ENCODE results near the gene OXT.

OXT gene

DNA sequence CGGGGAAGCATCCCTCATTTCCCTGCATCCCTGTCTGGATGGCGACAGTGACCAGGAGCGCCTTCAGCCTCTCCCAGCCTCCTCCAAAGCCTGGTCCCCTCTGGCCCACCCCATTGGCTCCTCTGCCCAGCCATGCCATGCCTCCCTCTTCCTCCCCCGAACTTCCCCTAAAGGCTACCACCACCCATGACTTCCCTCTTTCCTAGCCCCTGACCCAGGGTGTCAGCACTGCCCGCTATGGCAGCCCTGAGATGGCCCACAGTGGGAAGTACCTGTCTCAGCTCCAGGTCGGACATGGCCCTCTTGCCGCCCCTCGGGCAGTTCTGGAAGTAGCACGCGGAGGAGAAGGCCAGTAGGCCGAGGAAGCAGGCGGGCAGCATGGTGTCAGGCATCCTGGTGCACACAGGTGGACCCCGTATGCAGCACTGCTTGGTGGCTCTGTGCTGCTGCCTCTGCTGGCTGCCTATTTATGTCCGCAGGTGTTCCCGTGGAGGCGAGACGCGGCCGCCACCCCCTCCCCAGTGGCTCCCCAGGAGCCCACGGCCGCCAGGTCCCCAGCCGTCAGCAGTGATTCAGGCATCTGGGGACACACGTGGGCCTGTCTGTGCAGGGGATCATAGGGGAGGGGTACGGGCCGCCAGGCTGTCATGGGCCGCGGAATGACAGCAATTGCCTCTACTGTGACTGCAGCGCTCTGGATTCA is 13.0 kb downstream of the OXT start, which contains the start of gene AVP:
Gene AVP, minus strand, starts transcription at position 442 of the 703 bp plus-strand sequence. Its CDS starts 50 bp downstream, at position 392.
- no peak for DNase-seq (ENCODE audit: low spot score)

DNA sequence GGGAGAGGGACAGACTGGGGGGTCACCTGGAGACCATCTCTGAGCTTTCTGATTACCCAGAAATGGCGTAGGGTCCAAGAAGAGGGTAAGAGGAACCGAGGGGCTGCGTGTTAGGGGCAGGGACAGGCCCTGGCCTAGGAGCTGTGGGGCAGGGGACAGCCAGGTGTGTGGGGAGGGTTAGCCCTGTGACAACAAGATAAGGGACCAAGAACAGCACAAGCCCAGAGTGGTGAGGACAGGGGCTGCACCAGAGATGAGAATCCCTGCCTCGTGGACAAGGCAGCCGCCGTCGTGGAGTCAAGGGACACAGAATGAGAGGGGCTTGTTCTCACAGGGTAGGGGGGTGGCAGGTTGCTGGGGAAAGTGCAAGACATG is 13.6 kb downstream of the OXT start:
- no peak for DNase-seq (ENCODE audit: low spot score)

DNA sequence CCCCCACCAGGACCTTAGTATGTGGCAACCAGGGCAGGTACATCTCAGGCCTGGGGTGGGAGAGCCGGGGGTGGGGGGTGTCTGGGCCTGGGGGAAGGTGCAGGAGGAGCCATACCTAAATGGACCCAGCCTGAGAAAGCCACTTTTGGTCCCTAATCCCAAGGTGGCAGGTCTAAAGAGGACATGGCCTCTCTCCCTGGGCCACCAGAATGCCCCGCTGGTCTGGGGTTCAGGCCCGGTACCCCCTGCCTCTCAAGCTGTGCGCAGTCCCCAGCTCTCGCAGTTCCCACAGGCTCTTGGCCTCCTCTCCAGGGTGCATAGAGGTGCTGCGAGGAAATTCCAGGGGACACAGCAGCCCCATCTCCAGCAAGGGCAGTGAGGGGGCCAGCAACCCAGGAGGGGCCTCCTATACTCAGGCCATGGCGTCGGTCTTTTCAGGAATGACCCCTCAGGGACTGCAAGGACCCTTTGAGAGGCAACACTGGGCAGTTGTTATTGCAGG is 14.2 kb downstream of the OXT start:
- no peak for DNase-seq (ENCODE audit: low spot score)

DNA sequence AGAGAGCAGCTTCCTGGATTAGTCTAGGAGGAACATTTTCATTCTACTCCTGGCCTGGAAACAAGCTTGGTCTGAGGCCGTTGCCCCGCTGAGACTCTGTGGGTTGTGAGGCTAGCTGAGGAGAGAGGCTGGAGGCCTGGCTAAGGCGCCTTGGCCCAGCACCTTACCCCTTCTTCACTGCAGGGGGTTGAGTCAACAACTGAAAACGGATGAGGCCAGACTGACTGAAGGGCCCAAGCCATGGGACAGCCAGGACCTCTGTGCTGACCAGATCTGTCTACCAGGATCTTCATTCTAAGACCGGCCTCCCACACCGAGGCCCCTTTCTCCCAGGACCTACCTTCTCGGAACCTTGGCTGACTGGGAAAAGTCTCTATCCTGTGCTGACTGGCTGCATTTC is 16.6 kb downstream of the OXT start:
- no peak for DNase-seq (ENCODE audit: low spot score)

DNA sequence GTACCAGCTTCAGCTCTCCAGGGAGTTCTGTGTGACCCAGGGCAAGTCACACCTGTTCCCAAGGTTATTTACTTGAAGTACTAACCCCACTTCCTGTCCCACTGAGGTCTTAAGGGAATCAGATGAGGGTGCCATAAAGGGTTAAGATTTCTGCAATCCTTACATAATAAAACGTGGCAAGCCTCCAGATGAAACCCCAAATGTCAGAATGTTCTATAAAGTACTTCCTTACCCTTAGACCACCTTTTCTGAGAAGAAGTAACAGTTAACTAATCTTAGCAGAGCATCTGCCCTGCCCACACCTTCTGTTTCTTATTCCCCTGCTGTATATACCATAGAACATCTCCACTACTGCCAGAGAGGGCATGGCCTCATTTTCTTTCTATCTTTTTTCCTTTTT is 19.1 kb downstream of the OXT start:
- no peak for DNase-seq (ENCODE audit: low spot score)

DNA sequence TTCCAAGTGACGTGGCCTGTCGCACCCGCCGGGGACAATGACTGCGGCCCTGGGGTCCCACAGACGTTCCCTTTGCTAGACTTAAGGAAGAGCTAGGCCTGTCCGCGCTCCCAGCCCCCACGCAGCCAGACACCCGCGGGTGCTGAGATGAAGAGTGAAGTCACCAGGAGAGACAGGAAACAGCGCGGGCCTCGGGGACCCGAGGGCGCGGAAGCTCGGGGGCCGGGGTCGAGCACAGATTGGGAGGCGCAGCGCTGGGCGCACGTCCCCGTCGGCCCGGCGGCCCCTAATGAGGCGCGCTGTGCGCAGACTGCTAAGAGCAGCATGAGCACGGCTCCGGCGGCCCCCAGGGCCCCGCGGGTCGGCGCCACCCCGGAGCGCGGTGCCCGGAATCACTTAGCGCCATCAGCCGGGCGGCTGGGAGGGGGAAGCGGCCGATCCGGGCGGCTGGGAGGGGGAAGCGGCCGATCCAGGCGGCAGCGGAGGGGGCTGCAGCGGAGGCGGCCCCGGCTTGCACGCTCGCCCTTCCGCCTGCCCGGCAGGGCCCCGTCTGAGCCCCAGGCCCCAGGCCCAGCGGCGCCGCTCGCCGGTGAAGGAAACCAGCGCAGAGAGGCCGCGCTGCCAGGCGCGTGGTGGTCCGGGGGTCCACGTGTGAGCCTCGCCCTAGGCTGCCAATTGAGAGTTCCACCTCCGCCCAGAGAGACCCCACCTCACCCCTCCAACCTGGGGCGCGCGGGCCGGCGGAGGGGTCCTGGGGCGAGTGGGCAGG is 21.4 kb downstream of the OXT start:
- no peak for DNase-seq (ENCODE audit: low spot score)

DNA sequence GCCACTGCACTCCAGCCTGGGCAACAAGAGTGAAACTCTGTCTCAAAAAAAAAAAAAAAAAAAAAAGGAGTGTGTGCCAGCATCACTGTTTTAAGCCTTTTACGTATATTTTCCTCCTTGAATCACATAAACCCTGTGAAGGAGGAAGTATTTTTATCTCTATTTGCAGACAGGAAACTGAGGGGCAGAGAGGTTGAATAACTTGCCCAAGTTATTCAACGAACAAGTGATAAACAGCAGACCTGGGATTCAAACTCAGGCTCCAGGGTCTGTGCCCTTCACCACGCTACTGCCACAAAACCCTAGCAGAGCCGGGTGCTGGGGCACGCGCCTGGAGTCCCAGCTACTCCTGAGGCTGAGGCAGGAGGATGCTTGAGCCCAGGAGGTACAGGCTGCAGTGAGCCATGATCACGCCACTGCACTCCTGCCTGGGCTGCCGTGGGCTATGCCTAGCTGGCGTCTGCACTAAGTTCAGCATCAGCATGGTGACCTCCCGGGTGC is 22.5 kb downstream of the OXT start:
- DNase-seq (ENCODE audit: low spot score) = no peak

DNA sequence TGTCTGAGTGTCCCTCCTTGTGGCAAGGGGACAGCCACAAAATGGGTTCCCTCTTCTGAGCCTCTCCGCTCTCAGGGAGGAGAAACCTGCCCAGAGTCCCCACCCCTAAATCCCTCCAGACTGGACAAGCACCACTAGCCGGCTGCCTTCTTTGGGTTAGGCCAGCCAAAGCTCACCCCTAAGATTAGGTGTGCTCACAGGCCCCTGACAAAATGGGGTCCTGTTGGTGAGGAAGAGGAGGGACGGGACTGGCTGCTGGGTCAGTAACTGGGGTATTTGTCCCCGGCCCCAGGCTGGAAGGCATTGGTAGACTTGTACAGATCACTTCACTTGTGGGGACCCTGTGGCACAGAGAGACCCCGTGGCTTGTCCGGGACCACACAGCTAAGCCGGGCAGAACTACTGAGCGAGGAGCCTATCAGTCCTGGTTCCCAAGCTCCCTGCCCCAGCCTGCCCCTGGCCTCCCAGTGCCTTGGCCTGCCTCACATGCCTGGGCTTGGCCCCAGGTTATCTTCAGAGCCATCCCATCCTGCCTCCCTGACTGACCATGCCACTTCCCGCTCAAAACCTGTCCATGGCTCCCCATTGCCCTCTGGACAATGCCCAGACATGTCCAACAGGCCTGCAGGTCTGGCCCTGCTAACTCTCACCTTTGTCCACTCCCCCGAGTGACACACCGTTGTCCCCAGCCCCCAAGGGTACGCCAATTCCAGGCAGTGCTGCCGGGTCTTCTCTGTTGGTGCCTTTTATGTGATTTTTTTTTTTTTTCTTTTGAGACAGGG is 23.6 kb downstream of the OXT start:
- DNase-seq (ENCODE audit: low spot score) = no peak

DNA sequence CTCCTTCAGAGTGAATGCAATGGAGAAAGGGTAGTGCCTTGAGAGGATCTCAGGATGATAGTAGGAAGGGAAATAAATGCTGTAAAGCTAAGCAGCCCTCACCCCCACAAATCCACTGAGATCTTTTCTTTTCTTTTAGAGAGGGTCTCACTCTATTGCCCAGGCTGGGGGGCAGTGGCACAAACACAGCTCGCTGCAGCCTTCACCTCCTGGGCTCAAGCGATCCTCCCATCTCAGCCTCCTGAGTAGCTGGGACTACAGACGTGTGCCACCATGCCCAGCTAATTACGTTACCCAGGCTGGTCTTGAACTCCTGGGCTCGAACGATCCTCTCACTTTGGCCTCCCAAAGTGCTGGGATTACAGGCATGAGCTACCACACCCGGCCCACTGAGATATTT is 29.1 kb downstream of the OXT start:
- no peak for DNase-seq (ENCODE audit: low spot score)

DNA sequence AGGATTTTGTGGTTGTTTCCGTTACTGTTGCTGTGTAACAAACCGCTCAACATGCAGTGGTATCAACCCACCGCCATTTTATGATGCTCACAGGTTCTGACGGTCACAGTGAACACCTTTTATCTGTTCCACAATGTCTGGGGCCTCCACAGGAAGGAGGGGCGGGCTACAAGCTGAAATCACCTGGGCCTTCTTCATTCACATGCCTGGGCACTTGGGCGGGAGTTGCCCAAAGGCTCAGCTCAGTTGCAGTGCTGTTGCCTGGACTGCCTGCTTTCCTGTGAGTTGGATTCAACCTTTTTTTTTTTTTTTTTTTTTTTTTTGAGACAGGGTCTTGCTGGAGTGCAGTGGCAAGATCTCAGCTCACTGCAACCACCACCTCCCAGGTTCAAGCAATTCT is 29.8 kb downstream of the OXT start:
- DNase-seq (ENCODE audit: low spot score) = no peak

DNA sequence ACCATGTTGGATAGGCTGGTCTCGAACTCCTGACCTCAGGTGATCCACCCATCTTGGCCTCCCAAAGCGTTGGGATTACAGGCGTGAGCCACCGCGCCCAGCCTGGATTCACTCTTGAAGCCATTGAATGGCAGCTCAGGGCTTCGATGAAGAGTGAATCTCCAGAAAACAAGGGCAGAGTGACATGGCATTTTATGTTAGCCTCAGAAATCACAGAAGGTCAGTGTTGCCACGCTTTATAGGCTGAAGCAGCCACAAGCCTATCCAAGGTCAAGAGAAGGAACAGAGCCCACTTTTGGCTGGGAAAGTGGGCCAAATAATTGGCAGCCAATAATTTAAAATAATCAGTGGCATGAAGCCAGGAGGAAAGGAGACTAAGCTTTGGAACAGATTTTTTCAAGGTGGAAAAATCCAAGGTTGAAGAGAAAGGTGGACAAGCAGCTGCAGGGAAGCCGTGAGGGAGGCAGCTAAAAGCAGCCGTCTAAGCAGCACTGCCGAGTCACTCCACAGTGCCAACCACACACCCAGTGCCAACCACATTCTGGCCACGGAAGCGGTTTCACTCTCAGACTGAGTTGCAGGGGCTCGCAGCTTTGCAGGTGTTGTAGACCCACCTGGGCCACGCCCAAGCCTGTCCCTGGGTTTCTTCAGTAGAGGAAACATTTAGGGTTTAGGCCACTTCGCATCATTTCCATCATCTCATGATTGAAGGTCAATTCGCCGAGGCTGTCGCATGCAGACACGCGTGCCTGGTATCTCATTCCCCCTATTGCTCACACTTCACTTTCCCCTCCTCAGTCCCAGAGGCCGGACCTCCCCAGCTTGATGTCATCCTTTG is 30.5 kb downstream of the OXT start:
- DNase-seq (ENCODE audit: low spot score) = no peak

DNA sequence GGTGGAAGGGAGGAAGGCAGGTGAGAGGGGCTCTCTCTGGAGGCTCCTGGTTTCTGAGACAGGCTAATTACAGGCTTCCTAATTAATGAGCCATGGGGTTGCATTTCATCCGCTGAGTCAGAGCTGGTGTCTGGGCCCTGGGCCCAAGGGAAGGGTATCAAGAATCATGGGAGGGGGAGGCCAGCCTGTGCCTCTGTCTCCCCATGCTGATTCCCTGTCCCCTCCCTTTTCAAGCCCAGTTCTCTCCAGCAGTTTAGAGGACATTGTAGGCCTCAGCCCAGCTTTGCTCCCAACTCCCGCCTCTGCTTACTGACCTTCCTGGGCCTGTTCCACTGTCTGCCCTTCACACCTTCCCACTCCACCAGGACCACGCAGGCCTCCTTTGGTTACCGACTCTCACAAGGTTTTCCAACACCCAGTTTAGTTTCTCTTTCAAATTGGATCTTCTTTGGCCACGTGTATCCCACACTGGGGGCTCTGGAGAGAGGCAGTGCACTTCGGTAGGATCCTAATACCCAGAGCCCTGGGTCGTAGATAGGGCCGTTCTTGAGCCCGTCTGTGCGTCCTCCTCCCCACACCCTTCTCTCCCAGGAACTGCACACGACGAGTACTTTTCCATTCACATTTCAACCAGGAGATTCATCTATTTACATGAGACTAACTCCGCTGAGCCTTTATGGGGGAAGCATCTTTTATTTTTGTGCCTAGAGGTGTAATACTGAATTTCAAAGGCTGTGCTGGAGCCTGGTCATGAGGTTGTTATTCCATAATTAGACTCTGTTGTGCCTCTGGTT is 31.4 kb downstream of the OXT start:
- no peak for DNase-seq (ENCODE audit: low spot score)

DNA sequence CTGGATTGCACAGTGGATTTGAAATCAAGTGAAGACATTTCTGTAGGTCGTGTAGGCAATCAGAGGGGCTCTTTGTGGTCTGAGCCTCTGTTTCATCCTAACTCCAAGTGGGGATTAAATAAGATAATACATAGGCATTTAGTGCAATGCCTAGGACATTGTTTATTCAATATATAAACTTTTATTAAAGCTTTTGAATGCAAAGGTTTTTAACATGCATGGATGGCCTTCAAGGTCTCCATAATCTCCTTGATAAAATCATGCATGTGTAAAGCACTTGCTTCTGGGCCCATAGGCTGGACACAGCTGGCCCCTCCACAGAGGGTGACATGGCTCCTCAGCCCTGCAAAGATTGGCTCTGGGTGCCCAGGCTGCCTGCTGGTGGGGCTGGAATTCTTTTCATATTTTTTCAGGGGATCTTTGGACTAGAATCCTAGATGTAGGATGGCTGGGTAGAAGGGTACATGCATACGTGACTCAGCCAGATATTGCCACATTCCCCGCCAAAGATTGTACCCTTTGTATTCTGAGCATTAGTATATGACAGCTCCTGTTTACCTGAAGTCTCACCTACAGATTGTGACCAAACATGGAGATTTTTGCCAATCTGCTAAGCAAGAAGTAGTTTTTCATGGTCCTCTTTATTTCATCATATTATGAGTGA is 32.1 kb downstream of the OXT start:
- DNase-seq (ENCODE audit: low spot score) = no peak

DNA sequence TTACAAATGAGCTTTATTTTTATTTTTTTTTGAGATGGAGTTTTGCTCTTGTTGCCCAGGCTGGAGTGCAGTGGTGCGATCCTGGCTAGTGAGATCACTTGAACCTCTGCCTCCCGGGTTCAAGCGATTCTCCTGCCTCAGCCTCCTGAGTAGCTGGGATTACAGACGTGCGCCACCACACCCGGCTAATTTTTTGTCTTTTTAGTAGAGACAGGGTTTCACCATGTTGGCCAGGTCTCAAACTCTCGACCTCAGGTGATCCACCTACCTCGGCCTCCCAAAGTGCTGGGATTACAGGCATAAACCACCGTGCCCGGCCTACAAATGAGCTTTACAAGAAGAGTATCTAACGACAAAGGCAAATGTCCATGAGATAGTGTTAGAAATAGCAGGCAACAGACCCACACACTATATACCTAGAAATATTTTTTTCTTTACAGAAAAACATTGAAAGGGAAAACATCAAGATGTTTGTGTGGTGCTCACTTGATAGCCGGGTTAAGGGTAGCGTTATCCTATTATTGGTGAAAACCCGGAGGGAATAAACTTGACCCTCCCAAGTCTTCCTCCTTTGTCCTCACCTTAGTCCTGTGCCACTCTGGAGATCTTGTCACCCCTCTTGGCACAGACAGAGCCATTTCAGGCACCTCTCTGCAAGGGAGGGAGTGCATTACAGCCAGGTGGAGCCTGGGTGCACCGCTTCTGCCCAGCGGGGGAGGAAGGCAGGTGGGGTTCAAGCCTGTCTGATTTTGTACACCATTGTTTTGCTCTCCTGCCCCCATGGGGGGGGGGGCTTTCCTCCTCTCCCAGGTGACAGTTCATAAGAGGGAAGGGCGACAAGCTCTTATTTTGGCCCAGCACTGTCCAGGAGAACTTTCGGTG is 34.1 kb downstream of the OXT start:
- no peak for DNase-seq (ENCODE audit: low spot score)

DNA sequence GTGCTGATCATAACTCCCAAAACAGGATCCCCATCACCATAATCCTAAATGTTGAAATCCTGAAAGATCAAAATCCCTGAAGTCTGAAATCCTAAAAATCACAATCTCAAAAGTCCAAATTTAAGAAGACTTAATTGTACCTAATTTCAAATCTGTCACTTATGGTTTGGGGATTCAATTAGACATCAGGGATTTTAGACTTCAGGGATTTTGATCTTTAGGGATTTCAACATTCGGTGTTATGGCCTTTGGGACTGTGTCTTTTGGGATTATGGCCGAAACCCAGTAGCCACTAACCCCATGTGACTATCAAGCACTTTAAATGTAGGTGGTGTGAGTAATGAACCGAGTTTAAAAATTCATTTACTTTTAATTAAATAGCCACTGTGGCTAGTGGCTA is 34.8 kb downstream of the OXT start:
- DNase-seq (ENCODE audit: low spot score) = no peak

DNA sequence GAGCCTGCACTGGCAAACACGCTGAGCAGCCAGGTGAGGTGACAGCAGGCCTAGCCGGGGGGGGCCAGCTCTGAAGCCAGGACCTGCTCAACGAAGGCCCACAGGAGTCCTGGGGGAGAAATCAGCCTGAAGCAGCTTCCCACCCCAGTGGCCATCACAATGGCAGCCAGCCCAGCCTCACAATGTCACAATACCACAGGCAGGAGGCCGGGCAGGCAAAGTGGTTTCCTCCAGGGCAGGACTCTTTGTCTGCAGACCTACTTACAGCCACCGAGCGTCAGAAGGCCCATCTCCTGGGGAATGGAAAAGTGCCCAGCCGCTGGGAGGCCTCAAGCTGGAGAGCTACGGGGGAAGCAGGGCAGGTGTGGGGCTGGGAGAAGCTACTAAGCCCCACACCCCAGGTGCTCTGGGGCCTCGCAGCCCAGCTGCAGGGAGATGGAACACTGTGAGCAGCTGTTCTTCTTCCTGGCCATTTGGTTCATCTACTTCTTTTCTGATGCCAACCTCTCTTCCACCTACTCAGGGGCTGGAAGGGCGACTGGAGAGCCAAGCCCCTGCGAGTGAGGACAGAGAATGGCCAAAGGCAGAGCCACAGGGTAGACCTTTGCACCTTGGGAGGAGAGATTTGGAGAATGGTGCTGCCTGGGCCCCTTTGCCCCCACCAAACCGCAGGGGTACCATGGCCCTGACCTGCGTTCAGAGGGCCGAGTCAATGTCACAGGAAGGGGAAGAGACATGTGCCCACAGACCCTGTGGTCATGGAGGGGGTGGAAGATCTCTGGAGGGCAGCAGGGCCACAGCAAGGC is 35.4 kb downstream of the OXT start:
- DNase-seq (ENCODE audit: low spot score) = no peak

DNA sequence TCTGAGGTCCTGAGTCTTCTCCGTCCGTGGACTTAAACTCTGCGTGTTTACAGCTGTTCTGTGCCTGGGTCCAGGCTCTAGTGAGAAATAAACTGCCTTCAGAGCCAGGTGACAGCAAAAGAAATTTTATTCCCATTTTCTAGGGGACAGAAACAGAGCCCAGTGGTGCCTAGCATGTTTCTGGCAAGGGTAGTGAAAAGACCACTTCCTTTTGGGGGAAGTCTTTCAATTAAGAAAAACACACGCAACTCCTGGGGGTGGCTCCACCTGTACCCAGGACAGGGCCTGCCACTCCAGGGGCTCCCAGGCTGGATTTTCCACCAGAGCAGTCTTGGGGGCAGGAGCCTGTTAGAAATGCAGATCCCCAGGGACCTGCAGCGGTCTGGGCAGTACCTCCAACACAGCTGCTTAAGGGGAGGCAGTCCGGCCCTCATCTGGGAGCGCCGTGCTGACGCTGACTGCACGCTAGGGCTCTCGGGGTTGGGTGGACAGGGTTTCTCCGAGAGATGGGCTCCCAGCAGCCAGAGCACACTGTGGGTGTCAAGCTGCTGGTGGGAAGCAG is 36.1 kb downstream of the OXT start:
- DNase-seq (ENCODE audit: low spot score) = no peak

Data from hematopoietic multipotent progenitor cell treated with erythropoietin and hydrocortisone succinate and interleukin-3 and kit ligand, for 15 days (in vitro differentiated cells).